RWPE1 (cell line): ENCODE results near the gene PERM1.

ENCODE experiments used
- CTCF ChIA-PET: fragments of 350-600 bp; sonication (Branson Sonifier 250); formaldehyde crosslinking; extraction: SDS; loops from one replicate; lab custom pipeline; 2021; lab: Yijun Ruan, JAX
- POLR2A ChIA-PET: fragments of 400-600 bp; formaldehyde crosslinking; extraction: SDS; loops from one replicate; lab custom pipeline; 2020; ENCODE audit warnings: antibody characterized with exemption; ENCODE audit not compliant: low non-redundant PET; lab: Yijun Ruan, JAX
- DNase-seq: peaks from one replicate; pipeline ENCODE4 v3.0.0; 2012; ENCODE audit warnings: low spot score
- H3K27ac ChIP-seq: fragments of 450-650 bp; 2 replicates; pipeline ENCODE4 v1.5.1; 2017
- TF ChIP-seq, protein P1 (sequence below): fragments of 450-650 bp; conservative IDR thresholded peaks from 2 replicates; pipeline ENCODE4 v1.5.1; 2017; ENCODE audit warnings: low read depth, mild to moderate bottlenecking

The PERM1 gene

DNA sequence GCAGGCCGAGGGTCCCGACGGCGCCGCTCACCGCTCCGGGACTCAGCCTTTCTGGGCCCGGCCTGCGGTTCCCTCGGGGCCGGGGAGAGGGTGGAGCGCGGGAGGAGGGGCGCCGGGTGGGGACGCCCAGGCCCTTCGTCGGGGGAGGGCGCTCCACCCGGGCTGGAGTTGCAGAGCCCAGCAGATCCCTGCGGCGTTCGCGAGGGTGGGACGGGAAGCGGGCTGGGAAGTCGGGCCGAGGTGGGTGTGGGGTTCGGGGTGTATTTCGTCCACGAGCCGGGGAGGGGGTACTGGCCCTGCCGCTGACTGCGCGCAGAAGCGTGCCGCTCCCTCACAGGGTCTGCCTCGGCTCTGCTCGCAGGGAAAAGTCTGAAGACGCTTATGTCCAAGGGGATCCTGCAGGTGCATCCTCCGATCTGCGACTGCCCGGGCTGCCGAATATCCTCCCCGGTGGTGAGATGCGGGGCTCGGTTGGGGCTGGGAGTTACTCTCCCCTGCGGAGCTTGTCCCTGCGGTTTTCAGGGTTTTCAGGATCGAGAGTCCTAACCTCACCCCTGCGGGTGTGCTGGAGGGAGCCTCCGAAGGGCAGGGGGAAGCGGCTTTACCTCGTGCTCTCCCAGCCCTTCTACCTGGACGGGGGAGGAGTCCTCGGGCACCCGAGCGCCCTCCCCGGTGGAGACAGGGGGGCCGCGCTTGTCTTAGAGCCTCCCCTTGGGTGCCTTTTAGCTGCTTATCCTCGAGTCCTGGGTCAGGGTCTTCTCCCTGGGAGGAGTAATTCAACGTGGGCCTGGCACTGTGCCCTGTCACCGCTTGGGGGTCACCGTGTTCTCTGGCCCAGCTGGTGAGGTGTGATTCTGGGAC, 56.1 kb downstream of the PERM1 start:
- ChIA-PET CTCF (interaction anchor here (0.6 to 1.2 kb wide), 3 partner anchors 12 to 62 kb away, joined by 3 to 7 read pairs (median 5); no protein-coding TSS in a partner anchor), POLR2A (no interaction called here)
- TF ChIP-seq, protein P1, sequence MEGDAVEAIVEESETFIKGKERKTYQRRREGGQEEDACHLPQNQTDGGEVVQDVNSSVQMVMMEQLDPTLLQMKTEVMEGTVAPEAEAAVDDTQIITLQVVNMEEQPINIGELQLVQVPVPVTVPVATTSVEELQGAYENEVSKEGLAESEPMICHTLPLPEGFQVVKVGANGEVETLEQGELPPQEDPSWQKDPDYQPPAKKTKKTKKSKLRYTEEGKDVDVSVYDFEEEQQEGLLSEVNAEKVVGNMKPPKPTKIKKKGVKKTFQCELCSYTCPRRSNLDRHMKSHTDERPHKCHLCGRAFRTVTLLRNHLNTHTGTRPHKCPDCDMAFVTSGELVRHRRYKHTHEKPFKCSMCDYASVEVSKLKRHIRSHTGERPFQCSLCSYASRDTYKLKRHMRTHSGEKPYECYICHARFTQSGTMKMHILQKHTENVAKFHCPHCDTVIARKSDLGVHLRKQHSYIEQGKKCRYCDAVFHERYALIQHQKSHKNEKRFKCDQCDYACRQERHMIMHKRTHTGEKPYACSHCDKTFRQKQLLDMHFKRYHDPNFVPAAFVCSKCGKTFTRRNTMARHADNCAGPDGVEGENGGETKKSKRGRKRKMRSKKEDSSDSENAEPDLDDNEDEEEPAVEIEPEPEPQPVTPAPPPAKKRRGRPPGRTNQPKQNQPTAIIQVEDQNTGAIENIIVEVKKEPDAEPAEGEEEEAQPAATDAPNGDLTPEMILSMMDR: no peak
- no peak for DNase-seq
- no peak overlapping the region for H3K27ac ChIP-seq
